AG04450 (cell line): ENCODE measurements around the gene DAGLA. TPM values are rescaled to one million over a fixed set of nuclear protein-coding genes. Genes with fewer than 3 reads are reported as not detected.

Source experiments
- CTCF ChIA-PET: fragments of 300-600, 350-600 bp; formaldehyde crosslinking; extraction: SDS; loops from one replicate; lab custom pipeline; 2022; ENCODE audit warnings: antibody characterized with exemption, inconsistent platforms; lab: Charles Lee
- POLR2A ChIA-PET: fragments of 350-600 bp; formaldehyde crosslinking; extraction: SDS; loops from one replicate; lab custom pipeline; 2021; ENCODE audit warnings: antibody characterized with exemption, inconsistent platforms; lab: Yijun Ruan, JAX
- DNase-seq: peaks from one replicate; pipeline ENCODE4 v3.0.0-alpha.2; 2011; ENCODE audit warnings: low read depth, low spot score
- H3K27ac ChIP-seq: one replicate; pipeline ENCODE4 v1.5.1; 2012; ENCODE audit warnings: low read depth, low read length, control low read depth
- H3K27me3 ChIP-seq: one replicate; pipeline ENCODE4 v1.6.0; 2012; ENCODE audit warnings: low read length; ENCODE audit not compliant: control insufficient read depth, insufficient read depth
- H3K4me3 ChIP-seq: 2 replicates; pipeline ENCODE4 v1.5.1; 2011; ENCODE audit warnings: mild to moderate bottlenecking, low read depth, low read length, control low read depth
- H3K9me3 ChIP-seq: 2 replicates; pipeline ENCODE4 v1.5.1; 2012; ENCODE audit warnings: low read length; ENCODE audit not compliant: control insufficient read depth, insufficient read depth
- CTCF ChIP-seq: IDR thresholded peaks from 2 replicates; pipeline ENCODE4 v1.5.1; 2011; ENCODE audit warnings: low read depth, low read length, control low read depth, inconsistent platforms
- polyA plus RNA-seq: library from polyadenylated mRNA; depleted of rRNA; stranded (reverse); fragments of >200 nt; gene quantifications from 2 replicates; pipeline ENCODE4 v1.2.3, GENCODE V29; 2011

Gene DAGLA
- polyA plus RNA-seq, 1 experiment, result 1.1 TPM

GRCh38 chr11:61733120-61733978 lies 53.2 kb downstream of the DAGLA start:
- ChIA-PET CTCF (interaction anchor here (0.6 to 3.4 kb wide), 38 partner anchors 9 to 823 kb away, joined by 3 to 54 read pairs (median 4); no protein-coding TSS in a partner anchor), POLR2A (interaction anchor here (0.7 to 1.4 kb wide), 4 partner anchors 15 to 256 kb away, joined by 3 to 10 read pairs (median 5); no protein-coding TSS in a partner anchor)
- no peaks in the 10 kb centered on the region for H3K27me3 ChIP-seq
- H3K27ac ChIP-seq, result no peak overlapping the region
- TF ChIP-seq CTCF, result peak; percentile 99
- no peaks in the 10 kb centered on the region for H3K9me3 ChIP-seq
- no peak overlapping the region for H3K4me3 ChIP-seq
- DNase-seq, result peak; percentile 44

- no peak for TF ChIP-seq CTCF
- ChIA-PET POLR2A (no interaction called here), CTCF (interaction anchor here (0.8 to 3.4 kb wide), 8 partner anchors 12 to 289 kb away, joined by 3 to 54 read pairs (median 6); no protein-coding TSS in a partner anchor)
- Histone ChIP-seq H3K27me3 (no peaks in the 10 kb centered on the region), H3K9me3 (no peaks in the 10 kb centered on the region), H3K4me3 (no peak overlapping the region), H3K27ac (no peak overlapping the region)
- DNase-seq, result no peak
Observed at GRCh38 chr11:61734767-61735166, 54.6 kb downstream of the DAGLA start.

GRCh38 chr11:61735391-61735790 lies 55.2 kb downstream of the DAGLA start:
- ChIA-PET CTCF (no interaction called here), POLR2A (no interaction called here)
- H3K9me3 ChIP-seq, result no peaks in the 10 kb centered on the region
- H3K4me3 ChIP-seq, result no peak overlapping the region
- no peaks in the 10 kb centered on the region for H3K27me3 ChIP-seq
- DNase-seq, result no peak
- no peak overlapping the region for H3K27ac ChIP-seq
- TF ChIP-seq CTCF, result no peak

GRCh38 chr11:61736310-61736709 lies 56.1 kb downstream of the DAGLA start:
- Histone ChIP-seq H3K27me3 (no peaks in the 10 kb centered on the region), H3K4me3 (no peak overlapping the region), H3K9me3 (no peaks in the 10 kb centered on the region), H3K27ac (no peak overlapping the region)
- CTCF ChIA-PET, result interaction anchor here (1.0 to 2.1 kb wide), 2 partner anchors 10 to 11 kb away, joined by 3 to 9 read pairs; no protein-coding TSS in a partner anchor
- POLR2A ChIA-PET, result no interaction called here
- DNase-seq, result no peak
- no peak for TF ChIP-seq CTCF

GRCh38 chr11:61737131-61737530 lies 56.9 kb downstream of the DAGLA start:
- H3K27ac ChIP-seq, result no peak overlapping the region
- H3K4me3 ChIP-seq, result no peak overlapping the region
- H3K9me3 ChIP-seq, result no peaks in the 10 kb centered on the region
- no peak for DNase-seq
- no peaks in the 10 kb centered on the region for H3K27me3 ChIP-seq
- ChIA-PET CTCF (interaction anchor here (2.1 kb wide), 1 partner anchor 10 kb away, joined by 9 read pairs; no protein-coding TSS in a partner anchor), POLR2A (no interaction called here)
- TF ChIP-seq CTCF, result no peak
